HepG2 (cell line): Measurements from ENCODE around the gene SMARCA2. TPM values are rescaled to one million over a fixed set of nuclear protein-coding genes. Genes with fewer than 3 reads are reported as not detected.

ENCODE experiments used
- ATAC-seq: fragments of 200-7000 bp; cut with Tn5 transposase; 3 replicates; pipeline ENCODE4 v1.9.1; 2020; ENCODE audit warnings: mild to moderate bottlenecking, moderate library complexity
- BruUV-seq: library from RNA; stranded (reverse); fragments of 400-500 nt; replicated peaks from 2 replicates; lab custom pipeline; 2021; lab: Mats Ljungman, UMichigan
- CTCF ChIA-PET: fragments of 300-600 bp; formaldehyde crosslinking; extraction: SDS; loops from one replicate; lab custom pipeline; 2021; ENCODE audit warnings: low total read pairs, inconsistent platforms, low intra/inter-chr PET ratio; lab: Yijun Ruan, JAX
- POLR2A ChIA-PET: fragments of 350-600 bp; sonication (Branson Sonifier 250); formaldehyde crosslinking; loops from one replicate; lab custom pipeline; 2020; ENCODE audit warnings: antibody characterized with exemption, inconsistent platforms; lab: Yijun Ruan, JAX
- DNase-seq: peaks from one replicate; pipeline ENCODE4 v3.0.0-alpha.2; 2015; ENCODE audit warnings: low spot score
- FAIRE-seq: peaks from 3 replicates; lab custom pipeline; 2011; peaks lifted over from hg19 to GRCh38; lab: Jason Lieb, UNC
- H2AFZ ChIP-seq: one replicate; pipeline ENCODE4 v1.6.1; 2011; ENCODE audit warnings: low read length, inconsistent platforms
- H3K27ac ChIP-seq: fragments of 300-600 bp; 3 replicates; pipeline ENCODE4 v1.8.0; 2011; ENCODE audit warnings: mixed run types, mild to moderate bottlenecking, mixed read lengths, low read length, inconsistent platforms; ENCODE audit not compliant: insufficient read depth; ENCODE audit errors: extremely low read length
- H3K27me3 ChIP-seq, 2 experiments: fragments of 200-600 bp in 1 of 2; 2 replicates in 1 of 2; 3 replicates in 1 of 2; pipeline versions ENCODE4 v1.6.0 to v1.8.0; 2011; ENCODE audit warnings: low read length in 2 of 2, mild to moderate bottlenecking in 2 of 2, moderate library complexity in 2 of 2, inconsistent platforms in 1 of 2; ENCODE audit not compliant: insufficient read depth in 2 of 2, control insufficient read depth in 1 of 2
- H3K36me3 ChIP-seq, 2 experiments: fragments of 200-600 bp in 1 of 2; replicated peaks in 1 of 2; 2 replicates in 1 of 2; 3 replicates in 1 of 2; pipeline versions ENCODE4 v1.5.1 to v1.8.0; 2011; ENCODE audit warnings: low read length in 2 of 2, inconsistent platforms in 1 of 2; ENCODE audit not compliant: insufficient read depth in 2 of 2, control insufficient read depth in 1 of 2
- H3K4me1 ChIP-seq: 2 replicates; pipeline ENCODE4 v1.5.1; 2012; ENCODE audit warnings: low read length, inconsistent platforms; ENCODE audit not compliant: insufficient read depth
- H3K4me2 ChIP-seq: 2 replicates; pipeline ENCODE4 v1.6.0; 2011; ENCODE audit warnings: low read depth, low read length, inconsistent platforms
- H3K4me3 ChIP-seq, 3 experiments: fragments of 200-600 bp in 1 of 3; sonication (generic), shearing (Covaris generic) in 1 of 3; replicated peaks in 1 of 3; 2 replicates each; pipeline ENCODE4 v1.5.1; 2011 to 2016; ENCODE audit warnings: low read length in 3 of 3, inconsistent platforms in 2 of 3, low read depth in 2 of 3, mild to moderate bottlenecking in 2 of 3, control low read depth in 1 of 3, mixed read lengths in 1 of 3; ENCODE audit not compliant: insufficient read depth in 1 of 3
- H3K79me2 ChIP-seq: one replicate; pipeline ENCODE4 v1.6.1; 2011; ENCODE audit warnings: low read length, inconsistent platforms; ENCODE audit not compliant: insufficient read depth
- H3K9ac ChIP-seq: 2 replicates; pipeline ENCODE4 v1.6.0; 2011; ENCODE audit warnings: mild to moderate bottlenecking, low read depth, low read length, inconsistent platforms; ENCODE audit not compliant: insufficient read depth
- H3K9me3 ChIP-seq: 2 replicates; pipeline ENCODE4 v1.5.1; 2012; ENCODE audit warnings: mild to moderate bottlenecking, low read length
- H4K20me1 ChIP-seq: 2 replicates; pipeline ENCODE4 v1.6.0; 2011; ENCODE audit warnings: inconsistent platforms, mild to moderate bottlenecking, low read length, moderate library complexity; ENCODE audit not compliant: insufficient read depth
- ARID2 ChIP-seq: sonication (generic); formaldehyde crosslinking; IDR thresholded peaks from 2 replicates; pipeline ENCODE4 v1.8.1; 2022; ENCODE audit warnings: mild to moderate bottlenecking, missing genetic modification reagents, borderline replicate concordance
- CENPX ChIP-seq: sonication (generic); formaldehyde crosslinking; IDR thresholded peaks from 2 replicates; pipeline ENCODE4 v1.9.0; 2021; ENCODE audit warnings: mild to moderate bottlenecking, missing genetic modification reagents, moderate library complexity
- IRF9 ChIP-seq: sonication (generic); formaldehyde crosslinking; IDR thresholded peaks from 2 replicates; pipeline ENCODE4 v1.8.0; 2022; ENCODE audit warnings: missing genetic modification reagents, mild to moderate bottlenecking, borderline replicate concordance
- NONO ChIP-seq, 2 experiments: fragments of 450-650 bp in 1 of 2; sonication (generic) in 1 of 2; formaldehyde crosslinking in 1 of 2; IDR thresholded peaks in 1 of 2; conservative IDR thresholded peaks in 1 of 2; 2 replicates each; pipeline versions ENCODE4 v1.6.1 to v1.8.0; 2017 to 2022; ENCODE audit warnings: mild to moderate bottlenecking in 1 of 2, missing genetic modification reagents in 1 of 2, moderate library complexity in 1 of 2
- NR3C1 ChIP-seq: sonication (generic); formaldehyde crosslinking; IDR thresholded peaks from 2 replicates; pipeline ENCODE4 v1.4.0; 2020; ENCODE audit warnings: missing genetic modification reagents
- PAX8 ChIP-seq: sonication (generic); formaldehyde crosslinking; IDR thresholded peaks from 2 replicates; pipeline ENCODE4 v1.8.0; 2022; ENCODE audit warnings: mild to moderate bottlenecking, missing genetic modification reagents, borderline replicate concordance
- PHF21A ChIP-seq: sonication (generic); formaldehyde crosslinking; IDR thresholded peaks from 2 replicates; pipeline ENCODE4 v1.5.0; 2020; ENCODE audit warnings: mild to moderate bottlenecking, missing genetic modification reagents
- SMAD3 ChIP-seq: sonication (generic); formaldehyde crosslinking; IDR thresholded peaks from 2 replicates; pipeline ENCODE4 v1.4.0; 2020; ENCODE audit warnings: missing genetic modification reagents
- ZNF567 ChIP-seq: sonication (generic); formaldehyde crosslinking; IDR thresholded peaks from 2 replicates; pipeline ENCODE4 v1.8.1; 2023; ENCODE audit warnings: mild to moderate bottlenecking, missing genetic modification reagents, borderline replicate concordance
- ZNF580 ChIP-seq: IDR thresholded peaks from 2 replicates; pipeline ENCODE4 v1.6.1; 2016; ENCODE audit warnings: low read depth, borderline replicate concordance
- ZNF770 ChIP-seq: sonication (generic); formaldehyde crosslinking; IDR thresholded peaks from 2 replicates; pipeline ENCODE4 v1.5.0; 2020; ENCODE audit warnings: mild to moderate bottlenecking, missing genetic modification reagents
- ZNF850 ChIP-seq: sonication (generic); formaldehyde crosslinking; conservative IDR thresholded peaks from 2 replicates; pipeline ENCODE4 v1.9.0; 2021; ENCODE audit warnings: mild to moderate bottlenecking, missing genetic modification reagents
- WGBS: methylation state at CpG from one replicate; pipeline ENCODE4 v1.1.6; 2017; ENCODE audit warnings: low lambda C conversion rate; 5-methylcytosine and 5-hydroxymethylcytosine counted together
- in situ Hi-C: cut with HindIII; loops from 2 replicates; pipeline ENCODE4 v1.10.0; 2017; ENCODE audit warnings: low pct_unique_long_range_greater_than_20kb; ENCODE audit not compliant: extremely low pct_ligation_motif_present
- intact Hi-C: fragments of 100-400 bp; cut with micrococcal nuclease; formaldehyde crosslinking; loops from one replicate; pipeline ENCODE4 v1.10.0; 2022; ENCODE audit not compliant: unreplicated experiment
- polyA plus RNA-seq, 8 experiments: library from polyadenylated mRNA; depleted of rRNA in 3 of 8; stranded (reverse) in 7 of 8; unstranded in 1 of 8; fragments of >200 nt; fragmentation: Illumina TruSeq in 4 of 8; extraction: Trizol in 4 of 8; gene quantifications; 2 replicates each; pipeline versions ENCODE4 v1.2.1 to v1.2.3, GENCODE V29; 2011 to 2016; ENCODE audit warnings: low read depth in 4 of 8, missing spikeins in 1 of 8, mixed read lengths in 1 of 8; ENCODE audit not compliant: insufficient read depth in 1 of 8
- total RNA-seq, 5 experiments: library from RNA; depleted of rRNA; stranded (reverse); fragments of >200 nt; fragmentation: Illumina TruSeq; extraction: Trizol; gene quantifications; 2 replicates each; pipeline ENCODE4 v1.2.3, GENCODE V29; 2016; ENCODE audit warnings: low read depth in 1 of 5

Gene SMARCA2
- total and polyA plus RNA-seq, 2 of the 13 experiments (the other 11 are each of a cell fraction or from before 2014, with no cell fraction given): 22.5 to 23.7 TPM

- CTCF ChIA-PET: no interaction called here
- no peak for FAIRE-seq
- TF ChIP-seq ZNF770 (CRISPR knock-in tag) (no peak), IRF9 (CRISPR knock-in tag) (no peak), NONO (IDR thresholded peaks at IDR 0.05) (no peak), NONO (CRISPR knock-in tag; conservative IDR thresholded peaks at IDR 0.05) (no peak), SMAD3 (CRISPR knock-in tag) (no peak), PHF21A (CRISPR knock-in tag) (no peak), ZNF580 (CRISPR knock-in tag) (no peak), NR3C1 (CRISPR knock-in tag) (no peak), PAX8 (CRISPR knock-in tag) (no peak), ARID2 (no peak), ZNF850 (no peak), ZNF567 (CRISPR knock-in tag) (no peak), CENPX (no peak)
- in situ Hi-C loops: no loop called here
- POLR2A ChIA-PET: no interaction called here
- no peak overlapping the region for H3K27ac ChIP-seq
- intact Hi-C loops: no loop called here
- H3K4me1 ChIP-seq: no peaks in the 10 kb centered on the region
- no peak overlapping the region for H2AFZ ChIP-seq
- H4K20me1 ChIP-seq: no peaks in the 10 kb centered on the region
- H3K27me3 ChIP-seq: no peaks in the 10 kb centered on the region
- H3K9ac ChIP-seq: no peak overlapping the region
- no peak for DNase-seq
- H3K4me2 ChIP-seq: no peak overlapping the region
- no peak for ATAC-seq
- H3K9me3 ChIP-seq: no peaks in the 10 kb centered on the region
- H3K36me3 ChIP-seq: peaks cover 6 to 12% of the 10 kb centered on the region in 2 experiments; a peak in 4 of 5 replicates
- no peak overlapping the region for H3K4me3 ChIP-seq
- no TSS peak for BruUV-seq
- 96% methylated on average over 9 of the region's 9 CpGs for WGBS
- no peaks in the 10 kb centered on the region for H3K79me2 ChIP-seq
Observed at GRCh38 chr9:2119566-2119965, 104.4 kb downstream of the SMARCA2 start.
